ENCODE data around the gene ARV1. TPM values are rescaled to one million over a fixed set of nuclear protein-coding genes. Genes with fewer than 3 reads are reported as not detected.

ARV1 gene
- total RNA-seq = 12.6 and 12.7 TPM in 2 replicates

DNA sequence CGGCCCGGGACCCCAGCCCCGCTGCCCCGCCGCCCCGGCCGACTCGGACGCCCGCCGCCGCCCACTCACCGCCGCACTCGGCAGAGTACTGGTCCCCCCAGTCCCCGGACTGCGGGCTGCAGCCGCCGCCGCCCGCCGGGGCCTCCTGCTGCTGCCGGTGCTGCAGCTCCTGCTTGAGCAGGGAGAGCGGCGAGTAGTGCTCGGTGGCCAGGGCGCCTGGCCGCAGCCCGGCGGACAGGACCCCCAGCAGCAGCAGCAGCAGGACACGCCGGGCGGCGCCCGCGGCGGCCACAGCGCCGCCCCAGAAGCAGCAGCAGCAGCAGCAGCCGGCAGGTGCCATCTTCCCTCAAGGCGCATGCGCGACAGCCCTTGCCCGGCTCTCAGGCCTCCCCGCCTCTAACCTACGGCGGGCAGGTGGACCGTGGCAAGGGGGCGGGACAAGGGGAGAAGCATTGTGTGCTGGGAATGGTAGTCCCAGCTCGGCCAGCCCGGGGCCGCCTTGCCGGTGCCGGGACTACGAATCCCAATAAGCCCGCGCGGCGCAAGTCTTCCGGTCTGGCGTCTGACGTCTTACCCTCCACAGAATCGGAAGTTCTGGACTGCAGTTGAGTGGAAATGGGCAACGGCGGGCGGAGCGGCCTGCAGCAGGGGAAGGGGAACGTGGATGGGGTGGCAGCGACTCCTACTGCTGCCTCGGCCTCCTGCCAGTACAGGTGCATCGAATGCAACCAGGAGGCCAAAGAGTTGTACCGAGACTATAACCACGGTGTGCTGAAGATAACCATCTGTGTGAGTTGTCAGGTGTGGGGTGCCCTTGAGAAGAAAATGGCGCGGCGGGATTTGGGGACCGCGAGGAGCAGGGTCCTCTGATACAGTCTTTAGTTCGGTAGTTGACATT lies at the start of gene ARV1, which contains the start of gene TTC13:
ARV1 (plus strand) TSS at position 604 of the 898 bp plus-strand sequence; CDS start at position 616, 12 bp downstream.
TTC13 (minus strand) TSS at position 371 of the 898 bp plus-strand sequence; CDS start at position 340, 31 bp downstream.
- peak; percentile 99 for DNase-seq

GRCh38 chr1:230930986-230931385 lies 47.9 kb upstream of the ARV1 start:
- DNase-seq = no peak

DNA sequence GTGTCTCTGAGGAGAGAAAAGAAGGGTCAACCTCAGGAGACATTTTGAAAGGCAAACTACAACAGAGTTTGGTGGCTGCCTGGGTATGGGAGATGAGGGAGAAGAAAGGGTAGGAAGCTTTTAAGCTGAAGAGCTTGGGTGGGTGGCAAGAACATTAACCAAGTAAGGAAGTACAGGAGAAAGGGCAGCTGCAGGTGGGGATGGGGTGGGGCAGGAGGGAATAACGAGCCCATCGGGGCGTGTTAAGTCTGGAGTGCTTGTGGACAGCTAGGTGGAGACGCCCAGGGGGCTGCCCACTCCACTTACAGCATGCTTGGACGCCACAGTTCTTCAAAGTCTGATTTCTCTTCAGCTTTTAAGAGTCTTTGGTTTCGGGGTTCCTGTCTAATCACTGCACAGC lies 43.0 kb upstream of the ARV1 start:
- no peak for DNase-seq

- DNase-seq = no peak
Observed at GRCh38 chr1:230936475-230936874, 42.4 kb upstream of the ARV1 start.

GRCh38 chr1:230937371-230937770 lies 41.5 kb upstream of the ARV1 start:
- no peak for DNase-seq

DNA sequence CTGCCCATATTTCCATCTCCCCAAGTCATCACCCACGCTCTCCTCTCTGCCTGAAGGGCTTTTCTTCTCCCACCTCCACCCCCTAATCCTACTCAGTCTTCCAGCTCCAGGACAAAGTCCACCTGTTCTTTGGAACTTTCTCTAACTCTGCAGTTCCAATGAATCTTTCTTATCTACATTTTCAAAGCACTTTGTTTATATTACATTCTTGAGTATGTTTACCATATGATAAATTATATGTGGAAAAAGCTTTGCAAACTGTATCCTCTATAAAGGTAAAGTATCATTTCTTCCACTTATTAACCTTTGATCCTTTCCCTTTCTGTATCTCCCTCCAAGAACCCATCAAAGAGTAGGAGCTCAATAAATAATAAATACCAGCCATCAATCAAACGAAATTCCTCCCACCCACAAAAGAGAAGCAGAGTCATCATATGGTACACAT lies 39.9 kb upstream of the ARV1 start:
- DNase-seq = no peak

DNA sequence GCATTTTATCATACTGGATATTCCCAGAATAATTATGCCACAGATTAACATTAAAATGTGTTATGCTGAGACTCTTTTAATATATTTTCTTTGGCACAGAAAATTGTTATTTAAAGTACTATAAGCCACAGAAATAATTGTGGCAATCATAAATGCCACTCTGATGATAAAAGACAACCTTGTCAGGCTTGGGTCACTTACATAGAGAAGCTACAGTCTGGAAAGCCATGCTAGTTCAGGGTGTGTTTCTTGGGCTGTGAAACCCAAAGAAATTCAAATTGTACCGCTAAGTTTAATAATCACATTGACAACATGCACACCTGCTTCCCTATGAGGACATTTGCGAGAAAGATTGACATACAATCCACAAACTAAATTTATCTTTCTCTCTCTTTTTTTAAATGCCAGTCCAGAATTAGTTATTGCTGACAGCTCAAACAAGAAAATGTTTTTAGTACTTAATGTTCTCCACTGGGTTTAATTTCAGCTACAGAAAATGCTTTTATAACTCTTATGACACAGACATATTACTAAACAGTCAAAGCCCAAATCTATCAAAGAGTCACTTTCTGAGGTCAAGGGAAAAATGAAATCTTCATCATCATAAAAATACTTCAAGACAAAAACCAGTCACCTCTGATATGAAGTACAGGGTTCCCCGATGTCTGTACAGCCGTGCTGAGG lies 38.9 kb upstream of the ARV1 start:
- DNase-seq = no peak

DNA sequence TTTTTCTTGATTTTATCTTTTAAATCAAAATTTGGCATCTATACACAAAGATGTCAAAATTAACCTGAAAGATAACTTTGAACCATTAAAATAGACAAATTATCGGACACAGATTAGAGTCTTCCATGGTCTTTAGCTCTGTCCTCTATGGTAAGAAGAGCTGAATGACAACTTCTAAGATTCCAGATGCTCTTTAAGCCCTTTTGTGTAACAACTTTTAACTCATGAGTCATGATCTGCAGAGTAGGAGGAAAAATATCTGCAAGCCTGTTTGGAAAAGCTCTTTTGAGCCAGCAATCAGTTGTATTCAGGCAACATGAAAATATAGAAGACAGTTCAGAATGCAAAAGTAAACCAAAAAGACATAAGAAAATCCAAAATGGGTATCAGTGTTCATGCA lies 38.0 kb upstream of the ARV1 start:
- no peak for DNase-seq

DNA sequence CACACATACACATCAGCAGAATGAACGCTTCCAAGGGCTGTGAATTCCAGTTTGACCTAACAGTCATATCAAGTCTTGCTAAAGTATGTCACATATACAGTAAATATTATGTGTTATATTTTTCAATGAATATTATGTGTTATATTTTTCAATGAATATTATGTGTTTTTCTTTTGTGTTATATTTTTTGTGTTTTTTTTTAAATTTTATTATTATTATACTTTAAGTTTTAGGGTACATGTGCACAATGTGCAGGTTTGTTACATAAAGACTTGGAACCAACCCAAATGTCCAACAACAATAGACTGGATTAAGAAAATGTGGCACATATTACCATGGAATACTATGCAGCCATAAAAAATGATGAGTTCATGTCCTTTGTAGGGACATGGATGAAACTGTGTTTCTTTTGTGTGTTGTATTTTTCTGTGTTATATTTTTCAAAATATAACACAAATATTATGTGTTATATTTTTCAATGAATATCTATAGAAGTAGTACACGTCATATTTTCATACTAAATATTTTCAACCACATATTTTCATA lies 35.8 kb upstream of the ARV1 start:
- no peak for DNase-seq

DNA sequence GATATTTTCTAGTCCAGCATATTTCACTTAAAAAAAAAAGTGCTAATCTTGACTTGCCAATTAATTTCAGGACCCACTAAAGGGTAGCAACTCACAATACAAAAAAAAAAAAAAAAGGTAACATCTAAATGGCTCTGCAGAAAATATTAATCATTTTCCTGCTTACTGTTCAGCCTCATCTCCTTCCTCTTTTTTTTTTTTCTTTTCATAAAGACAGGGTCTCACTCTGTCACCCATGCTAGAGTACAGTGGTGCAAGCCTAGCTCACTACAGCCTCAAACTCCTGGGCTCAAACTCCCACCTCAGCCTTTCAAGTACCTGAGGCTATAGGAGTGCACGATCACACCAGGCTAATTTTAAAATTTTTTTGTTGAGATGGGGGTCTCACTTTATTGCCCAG lies 30.6 kb upstream of the ARV1 start:
- DNase-seq = no peak

GRCh38 chr1:230948903-230949302 lies 30.0 kb upstream of the ARV1 start:
- DNase-seq = no peak

GRCh38 chr1:230950404-230950803 lies 28.5 kb upstream of the ARV1 start:
- no peak for DNase-seq

- DNase-seq = no peak
Observed at GRCh38 chr1:230957580-230957989, 21.3 kb upstream of the ARV1 start.

DNA sequence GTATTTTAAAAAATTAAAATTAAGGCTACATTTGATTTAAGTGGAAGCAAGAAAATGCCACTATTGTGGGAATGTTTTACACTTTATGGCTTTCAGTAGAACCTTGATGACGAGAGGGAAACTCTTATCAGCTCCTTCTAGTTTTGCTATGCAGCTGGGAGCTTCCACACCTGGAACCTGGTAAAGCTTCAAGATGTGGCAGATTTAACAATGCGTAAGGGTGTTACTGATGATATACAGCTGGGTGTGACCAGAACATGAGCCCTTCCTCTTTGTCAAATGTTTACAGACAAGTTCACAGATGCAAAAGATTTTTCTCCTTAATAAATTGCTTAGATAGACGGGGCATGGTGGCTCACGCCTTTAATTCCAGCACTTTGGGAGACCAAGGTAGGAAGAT lies 20.5 kb upstream of the ARV1 start:
- DNase-seq = no peak

DNA sequence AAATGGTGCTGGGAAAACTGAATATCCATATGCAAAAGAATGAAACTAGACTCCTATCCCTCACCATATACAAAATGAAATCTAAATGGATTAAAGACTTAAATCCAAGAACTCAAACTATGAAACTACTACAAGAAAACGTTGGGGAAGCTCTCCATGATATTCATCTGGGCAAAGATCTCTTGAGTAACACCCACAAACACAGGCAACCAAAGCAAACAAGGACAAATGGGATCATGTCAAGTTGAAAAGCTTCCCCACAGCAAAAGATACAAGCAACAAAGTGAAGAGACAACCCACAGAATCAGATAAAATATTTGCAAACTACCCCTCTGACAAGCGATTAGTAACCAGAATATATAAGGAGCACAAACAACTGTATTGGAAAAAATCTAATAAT lies 14.0 kb upstream of the ARV1 start:
- no peak for DNase-seq

DNA sequence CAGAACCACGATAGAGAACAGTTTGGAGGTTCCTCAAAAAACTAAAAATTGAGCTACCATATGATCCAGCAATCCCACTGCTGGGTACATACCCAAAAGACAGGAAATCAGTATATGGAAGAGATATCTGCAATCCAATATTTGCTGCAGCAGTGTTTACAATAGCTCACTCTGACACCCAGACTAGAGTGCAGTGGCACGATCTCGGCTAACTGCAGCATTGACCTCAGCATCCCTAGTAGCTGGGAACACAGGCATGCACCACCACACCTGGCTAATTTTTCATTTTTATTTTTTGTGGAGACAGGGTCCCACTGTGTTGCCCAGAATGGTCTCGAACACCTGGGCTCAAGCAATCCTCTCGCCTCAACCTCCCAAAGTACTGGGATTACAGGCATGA lies 13.4 kb upstream of the ARV1 start:
- no peak for DNase-seq

GRCh38 chr1:230966358-230966873 lies 12.5 kb upstream of the ARV1 start:
- DNase-seq = no peak

DNA sequence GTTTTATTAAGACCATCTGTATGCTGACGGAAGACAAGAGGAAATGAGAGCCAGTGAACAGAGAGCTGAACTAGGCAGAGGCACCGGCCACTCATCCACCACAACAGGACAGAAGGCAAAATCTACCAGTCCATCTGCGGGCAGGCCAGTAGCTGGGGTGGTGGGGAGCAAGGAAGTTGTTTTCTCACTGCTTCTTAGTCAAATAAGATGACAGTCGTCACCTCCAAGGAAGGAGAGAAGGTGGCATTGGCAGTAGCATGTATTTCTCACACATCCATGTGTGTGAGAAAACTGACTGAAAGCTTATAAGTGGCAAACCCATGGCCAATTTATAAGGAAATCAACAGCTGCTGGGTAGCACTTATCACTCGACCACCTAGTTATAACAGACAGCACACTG lies 8.5 kb upstream of the ARV1 start:
- no peak for DNase-seq

DNA sequence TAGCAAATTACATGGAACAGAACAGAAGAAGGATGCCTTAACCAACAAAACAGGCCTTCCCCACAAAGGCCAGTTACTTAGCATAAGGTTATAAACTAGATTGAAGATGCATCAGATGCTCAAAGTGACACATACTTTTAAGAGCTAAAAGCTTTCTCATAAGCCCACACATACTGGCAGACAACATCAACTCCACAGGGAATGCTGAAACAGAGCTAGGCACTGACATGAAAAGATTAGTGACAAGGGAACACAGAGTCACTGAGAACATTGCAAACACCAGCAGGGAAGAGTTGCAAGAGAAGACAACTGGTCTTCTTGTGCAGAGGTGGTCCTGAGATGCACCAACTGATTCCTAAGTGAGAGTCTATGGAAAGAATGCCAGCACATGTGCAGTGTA lies 7.1 kb upstream of the ARV1 start:
- no peak for DNase-seq

DNA sequence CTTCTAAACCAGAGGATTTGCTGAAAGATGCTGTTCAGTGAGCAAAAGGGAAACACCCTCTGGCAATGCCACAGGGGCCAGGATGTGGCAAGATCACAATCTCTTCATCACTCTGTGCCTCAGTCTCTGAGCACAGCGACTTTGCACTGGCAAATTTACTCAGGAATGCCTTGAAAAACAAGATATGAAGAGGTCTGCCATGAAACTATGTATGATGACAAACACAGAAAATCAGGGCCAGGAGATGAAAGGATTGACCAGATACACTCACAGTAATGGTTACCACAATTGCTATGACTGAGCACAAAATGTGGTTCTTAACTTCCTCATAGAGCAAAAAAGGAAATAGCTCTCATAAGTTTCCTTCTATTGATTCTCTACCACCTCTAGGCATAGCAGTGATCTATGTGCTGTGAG lies 6.0 kb upstream of the ARV1 start:
- DNase-seq = peak; percentile 21

DNA sequence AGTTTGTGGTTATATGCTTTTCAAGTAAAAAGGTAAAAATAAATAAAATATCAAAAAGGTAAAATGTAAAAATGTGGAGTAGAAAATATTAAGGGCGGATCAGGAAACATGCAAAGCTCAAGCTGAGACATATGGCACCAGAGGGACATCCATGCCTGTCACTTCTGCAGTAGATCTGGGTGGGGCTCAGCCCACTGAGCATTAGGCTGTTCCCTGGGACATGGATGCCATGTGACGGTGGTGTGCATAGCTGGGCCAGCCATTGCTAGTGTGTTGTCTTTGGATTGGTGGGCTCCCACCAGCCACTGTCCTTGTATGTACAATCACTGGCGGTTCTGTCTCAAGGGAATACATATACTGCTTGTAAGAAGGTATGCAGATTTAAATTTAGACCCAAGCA lies 3.3 kb upstream of the ARV1 start:
- DNase-seq = no peak

GRCh38 chr1:230976360-230976759 lies 2.5 kb upstream of the ARV1 start:
- no peak for DNase-seq
